Airway epithelial cell (primary cell): Measurements from ENCODE around the gene ZFP42. TPM values are rescaled to one million over a fixed set of nuclear protein-coding genes. Genes with fewer than 3 reads are reported as not detected.

Experiments used
- total RNA-seq: library from RNA; depleted of rRNA; stranded (reverse); fragments of >200 nt; gene quantifications from 2 replicates; pipeline ENCODE4 v1.2.3, GENCODE V29; 2015

The ZFP42 gene
- total RNA-seq = 0.33 and 0.71 TPM in 2 replicates

DNA sequence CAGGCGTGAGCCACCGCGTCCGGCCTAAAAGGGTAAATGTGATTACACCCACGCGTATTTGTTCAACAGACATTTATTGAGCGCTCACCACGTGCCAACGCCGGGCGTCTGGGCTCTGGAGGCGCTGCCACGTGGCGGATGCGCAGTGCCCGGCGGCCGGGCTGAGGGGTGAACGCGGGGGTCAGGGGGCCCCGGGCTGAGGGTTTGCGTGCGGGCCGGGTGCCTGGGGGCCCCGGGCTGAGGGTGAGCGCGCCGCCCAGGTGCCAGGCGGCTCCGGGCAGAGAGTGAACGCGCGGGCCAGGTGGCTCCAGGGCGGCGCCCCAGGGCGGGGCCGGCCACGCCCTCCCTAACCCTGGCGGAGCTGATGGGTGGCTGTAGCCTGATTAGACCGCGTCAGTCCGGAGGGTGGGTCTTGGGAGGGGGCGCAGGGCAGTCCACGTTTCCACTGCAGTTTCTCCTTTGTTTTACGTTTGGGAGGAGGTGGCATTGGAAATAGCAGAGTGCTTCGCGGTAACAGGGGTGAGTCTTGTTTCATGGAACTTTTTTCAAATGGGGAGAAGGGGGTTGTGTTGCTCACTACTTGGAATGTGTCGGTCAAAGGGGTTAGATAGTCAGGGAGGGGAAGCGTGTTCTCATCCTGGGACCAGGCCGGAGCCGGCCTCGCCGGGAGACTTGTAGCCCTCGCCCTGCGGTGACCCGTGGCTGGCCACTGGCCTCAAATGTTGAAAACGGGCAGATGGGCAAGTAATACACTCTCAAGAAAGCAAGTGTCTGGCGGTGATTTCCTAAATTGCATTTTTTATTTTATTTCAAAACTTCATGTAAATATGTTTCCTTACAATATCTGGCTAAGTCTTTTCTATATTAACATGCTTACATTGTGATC lies at the start of gene ZFP42:
ZFP42 (plus strand) TSS at position 450 of the 886 bp plus-strand sequence. CDS start 7,037 bp downstream, outside the sequence.

Other genes with a start within 250 kb of the ZFP42 start
- gene TRIML2, start 113.8 kb downstream of the ZFP42 start, total RNA-seq = not detected in 2 replicates
- gene TRIML1, start 143.7 kb downstream of the ZFP42 start, total RNA-seq = not detected in 2 replicates